ENCODE measurements around the gene DUSP22. TPM values are rescaled to one million over a fixed set of nuclear protein-coding genes. Genes with fewer than 3 reads are reported as not detected.

Gene DUSP22
- total and polyA plus RNA-seq, 4 donors = 9.5 to 31.0 (median 20.1) TPM

GRCh38 chr6:389143-389542 lies 96.9 kb downstream of the DUSP22 start:
- TF ChIP-seq EGR1 (IDR thresholded peaks at IDR 0.05; ENCODE audit: low read depth in 2 of 2) (no peak), RAD21 (IDR thresholded peaks at IDR 0.05) (no peak), HNF4A (conservative IDR thresholded peaks at IDR 0.05) (no peak)
- TF ChIP-seq, protein P1, sequence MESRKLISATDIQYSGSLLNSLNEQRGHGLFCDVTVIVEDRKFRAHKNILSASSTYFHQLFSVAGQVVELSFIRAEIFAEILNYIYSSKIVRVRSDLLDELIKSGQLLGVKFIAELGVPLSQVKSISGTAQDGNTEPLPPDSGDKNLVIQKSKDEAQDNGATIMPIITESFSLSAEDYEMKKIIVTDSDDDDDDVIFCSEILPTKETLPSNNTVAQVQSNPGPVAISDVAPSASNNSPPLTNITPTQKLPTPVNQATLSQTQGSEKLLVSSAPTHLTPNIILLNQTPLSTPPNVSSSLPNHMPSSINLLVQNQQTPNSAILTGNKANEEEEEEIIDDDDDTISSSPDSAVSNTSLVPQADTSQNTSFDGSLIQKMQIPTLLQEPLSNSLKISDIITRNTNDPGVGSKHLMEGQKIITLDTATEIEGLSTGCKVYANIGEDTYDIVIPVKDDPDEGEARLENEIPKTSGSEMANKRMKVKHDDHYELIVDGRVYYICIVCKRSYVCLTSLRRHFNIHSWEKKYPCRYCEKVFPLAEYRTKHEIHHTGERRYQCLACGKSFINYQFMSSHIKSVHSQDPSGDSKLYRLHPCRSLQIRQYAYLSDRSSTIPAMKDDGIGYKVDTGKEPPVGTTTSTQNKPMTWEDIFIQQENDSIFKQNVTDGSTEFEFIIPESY (IDR thresholded peaks at IDR 0.05) = no peak
- DNase-seq (ENCODE audit: low spot score) = no peak
- no peak overlapping the region for H3K4me3 ChIP-seq (ENCODE audit: low read depth in 1 of 3, low read length in 3 of 3)
- WGBS = 85% methylated on average over 7 of the region's 7 CpGs
- peaks cover 0 to 4% (median 0%) of the 10 kb centered on the region in 4 donors for H3K9me3 ChIP-seq (ENCODE audit: control insufficient read depth in 4 of 4, low read length in 3 of 4)
- peaks cover 2 to 20% (median 10%) of the 10 kb centered on the region in 4 donors for H3K27me3 ChIP-seq (ENCODE audit: control insufficient read depth in 4 of 4, insufficient read depth in 4 of 4, low read length in 3 of 4)
- H3K36me3 ChIP-seq (ENCODE audit: control insufficient read depth in 4 of 4, insufficient read depth in 3 of 4, low read depth in 1 of 4, low read length in 3 of 4) = no peaks in the 10 kb centered on the region
- H3K4me1 ChIP-seq (ENCODE audit: control insufficient read depth in 4 of 4, insufficient read depth in 4 of 4, low read length in 3 of 4) = peaks cover 13 to 38% (median 22%) of the 10 kb centered on the region in 4 donors
- H3K9ac ChIP-seq (ENCODE audit: low read depth in 1 of 2, low read length in 2 of 2) = no peak overlapping the region
- H3K27ac ChIP-seq (ENCODE audit: low read depth in 1 of 2, low read length in 2 of 2) = no peak overlapping the region

- Histone ChIP-seq H3K27me3 (ENCODE audit: control insufficient read depth in 4 of 4, insufficient read depth in 4 of 4, low read length in 3 of 4) (peaks cover 2 to 20% (median 9%) of the 10 kb centered on the region in 4 donors), H3K4me3 (ENCODE audit: low read depth in 1 of 3, low read length in 3 of 3) (no peak overlapping the region), H3K4me1 (ENCODE audit: control insufficient read depth in 4 of 4, insufficient read depth in 4 of 4, low read length in 3 of 4) (peaks cover 13 to 38% (median 22%) of the 10 kb centered on the region in 4 donors), H3K9me3 (ENCODE audit: control insufficient read depth in 4 of 4, low read length in 3 of 4) (peaks cover 0 to 4% (median 0%) of the 10 kb centered on the region in 4 donors), H3K27ac (ENCODE audit: low read depth in 1 of 2, low read length in 2 of 2) (no peak overlapping the region), H3K36me3 (ENCODE audit: control insufficient read depth in 4 of 4, insufficient read depth in 3 of 4, low read depth in 1 of 4, low read length in 3 of 4) (no peaks in the 10 kb centered on the region), H3K9ac (ENCODE audit: low read depth in 1 of 2, low read length in 2 of 2) (no peak overlapping the region)
- no peak for TF ChIP-seq HNF4G (IDR thresholded peaks at IDR 0.05)
- TF ChIP-seq RAD21 (IDR thresholded peaks at IDR 0.05) = peak in 1 of 2 donors; percentile 7
- no peak for DNase-seq (ENCODE audit: low spot score)
- WGBS = 71% methylated on average over 8 of the region's 8 CpGs
Measured at GRCh38 chr6:389622-390021, 97.3 kb downstream of the DUSP22 start.

DNA sequence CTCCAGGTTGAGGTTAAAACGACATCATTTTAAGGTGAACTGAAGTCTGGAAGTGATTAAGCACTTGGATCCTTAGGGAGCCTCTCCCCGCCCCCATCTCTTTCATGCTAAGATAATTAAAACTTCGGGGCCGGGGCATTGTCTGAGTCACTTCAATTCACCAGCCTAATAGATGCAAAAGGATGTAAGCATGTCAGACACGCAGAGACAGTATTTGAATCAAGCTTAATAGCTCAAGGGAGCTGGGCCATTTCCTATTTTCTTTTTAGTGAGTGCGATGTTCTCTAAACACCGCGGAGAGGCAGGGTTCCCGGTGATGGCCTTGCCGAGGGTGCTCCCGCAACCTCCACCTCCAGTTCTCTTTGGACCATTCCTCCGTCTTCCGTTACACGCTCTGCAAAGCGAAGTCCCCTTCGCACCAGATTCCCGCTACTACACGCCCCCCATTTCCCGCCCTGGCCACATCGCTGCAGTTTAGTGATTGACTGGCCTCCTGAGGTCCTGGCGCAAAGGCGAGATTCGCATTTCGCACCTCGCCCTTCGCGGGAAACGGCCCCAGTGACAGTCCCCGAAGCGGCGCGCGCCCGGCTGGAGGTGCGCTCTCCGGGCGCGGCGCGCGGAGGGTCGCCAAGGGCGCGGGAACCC lies 98.7 kb downstream of the DUSP22 start:
- no peak for DNase-seq (ENCODE audit: low spot score)
- WGBS = 5% methylated on average over 44 of the region's 44 CpGs
- Histone ChIP-seq H3K36me3 (ENCODE audit: control insufficient read depth in 4 of 4, insufficient read depth in 3 of 4, low read depth in 1 of 4, low read length in 3 of 4) (no peaks in the 10 kb centered on the region), H3K27me3 (ENCODE audit: control insufficient read depth in 4 of 4, insufficient read depth in 4 of 4, low read length in 3 of 4) (peaks cover 2 to 20% (median 8%) of the 10 kb centered on the region in 4 donors), H3K9ac (ENCODE audit: low read depth in 1 of 2, low read length in 2 of 2) (no peak overlapping the region), H3K27ac (ENCODE audit: low read depth in 1 of 2, low read length in 2 of 2) (no peak overlapping the region), H3K4me3 (ENCODE audit: low read depth in 1 of 3, low read length in 3 of 3) (peak overlapping the region in 1 of 3 donors; percentile 60), H3K4me1 (ENCODE audit: control insufficient read depth in 4 of 4, insufficient read depth in 4 of 4, low read length in 3 of 4) (peaks cover 13 to 38% (median 22%) of the 10 kb centered on the region in 4 donors), H3K9me3 (ENCODE audit: control insufficient read depth in 4 of 4, low read length in 3 of 4) (peaks cover 0 to 4% (median 0%) of the 10 kb centered on the region in 4 donors)
- TF ChIP-seq REST (IDR thresholded peaks at IDR 0.05) (no peak), EGR1 (IDR thresholded peaks at IDR 0.05; ENCODE audit: low read depth in 2 of 2) (no peak), JUND (IDR thresholded peaks at IDR 0.05) (no peak), NR2F2 (IDR thresholded peaks at IDR 0.05) (no peak), FOXA1 (IDR thresholded peaks at IDR 0.05) (no peak), HNF4G (IDR thresholded peaks at IDR 0.05) (no peak), RAD21 (IDR thresholded peaks at IDR 0.05) (no peak), RXRA (IDR thresholded peaks at IDR 0.05) (no peak), GABPA (IDR thresholded peaks at IDR 0.05 in 1 of 2, conservative IDR thresholded peaks at IDR 0.05 in 1 of 2) (no peak), TAF1 (conservative IDR thresholded peaks at IDR 0.05) (no peak)
- TF ChIP-seq, protein P2, sequence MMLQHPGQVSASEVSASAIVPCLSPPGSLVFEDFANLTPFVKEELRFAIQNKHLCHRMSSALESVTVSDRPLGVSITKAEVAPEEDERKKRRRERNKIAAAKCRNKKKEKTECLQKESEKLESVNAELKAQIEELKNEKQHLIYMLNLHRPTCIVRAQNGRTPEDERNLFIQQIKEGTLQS (IDR thresholded peaks at IDR 0.05) = no peak
- TF ChIP-seq, protein P3, sequence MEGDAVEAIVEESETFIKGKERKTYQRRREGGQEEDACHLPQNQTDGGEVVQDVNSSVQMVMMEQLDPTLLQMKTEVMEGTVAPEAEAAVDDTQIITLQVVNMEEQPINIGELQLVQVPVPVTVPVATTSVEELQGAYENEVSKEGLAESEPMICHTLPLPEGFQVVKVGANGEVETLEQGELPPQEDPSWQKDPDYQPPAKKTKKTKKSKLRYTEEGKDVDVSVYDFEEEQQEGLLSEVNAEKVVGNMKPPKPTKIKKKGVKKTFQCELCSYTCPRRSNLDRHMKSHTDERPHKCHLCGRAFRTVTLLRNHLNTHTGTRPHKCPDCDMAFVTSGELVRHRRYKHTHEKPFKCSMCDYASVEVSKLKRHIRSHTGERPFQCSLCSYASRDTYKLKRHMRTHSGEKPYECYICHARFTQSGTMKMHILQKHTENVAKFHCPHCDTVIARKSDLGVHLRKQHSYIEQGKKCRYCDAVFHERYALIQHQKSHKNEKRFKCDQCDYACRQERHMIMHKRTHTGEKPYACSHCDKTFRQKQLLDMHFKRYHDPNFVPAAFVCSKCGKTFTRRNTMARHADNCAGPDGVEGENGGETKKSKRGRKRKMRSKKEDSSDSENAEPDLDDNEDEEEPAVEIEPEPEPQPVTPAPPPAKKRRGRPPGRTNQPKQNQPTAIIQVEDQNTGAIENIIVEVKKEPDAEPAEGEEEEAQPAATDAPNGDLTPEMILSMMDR (IDR thresholded peaks at IDR 0.05; ENCODE audit: low read depth, low read length, missing input control) = no peak
- TF ChIP-seq, protein P4, sequence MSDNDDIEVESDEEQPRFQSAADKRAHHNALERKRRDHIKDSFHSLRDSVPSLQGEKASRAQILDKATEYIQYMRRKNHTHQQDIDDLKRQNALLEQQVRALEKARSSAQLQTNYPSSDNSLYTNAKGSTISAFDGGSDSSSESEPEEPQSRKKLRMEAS (IDR thresholded peaks at IDR 0.05) = no peak
